CD4-positive, CD25-positive, alpha-beta regulatory T cell (primary cell): ENCODE results near the gene ZBTB5. TPM values are rescaled to one million over a fixed set of nuclear protein-coding genes. Genes with fewer than 3 reads are reported as not detected.
A peak's percentile ranks its signal among the peaks of the same experiment; 100 is the strongest.

Source experiments
- ATAC-seq, 2 donors: fragments of 150-1000 bp; cut with Tn5 transposase; one replicate each; pipeline ENCODE4 v1.10.0; 2021; ENCODE audit warnings: low read depth in 2 of 2, moderate number of reproducible peaks in 2 of 2, moderate library complexity in 1 of 2
- DNase-seq, 3 donors: peaks; one replicate each; pipeline versions ENCODE4 v3.0.0 to v3.0.0-alpha.2; 2012 to 2022; ENCODE audit warnings: mixed read lengths in 1 of 3
- H3K27ac ChIP-seq: one replicate; pipeline ENCODE4 v1.7.0; 2013; ENCODE audit warnings: mild to moderate bottlenecking, low read length; ENCODE audit not compliant: insufficient read depth, poor library complexity, severe bottlenecking
- H3K27me3 ChIP-seq: one replicate; pipeline ENCODE4 v1.7.0; 2013; ENCODE audit warnings: low read length; ENCODE audit not compliant: control insufficient read depth, insufficient read depth
- H3K36me3 ChIP-seq: one replicate; pipeline ENCODE4 v1.7.0; 2013; ENCODE audit warnings: mild to moderate bottlenecking, low read length, moderate library complexity; ENCODE audit not compliant: control insufficient read depth, insufficient read depth
- H3K4me1 ChIP-seq: 2 replicates; pipeline ENCODE4 v1.7.0; 2013; ENCODE audit warnings: mild to moderate bottlenecking, low read length; ENCODE audit not compliant: insufficient read depth, control insufficient read depth, poor library complexity, severe bottlenecking
- H3K4me3 ChIP-seq: one replicate; pipeline ENCODE4 v1.7.0; 2013; ENCODE audit warnings: low read depth, mild to moderate bottlenecking, low read length, moderate library complexity
- H3K9me3 ChIP-seq, 2 experiments: 1 replicate in 1 of 2; 2 replicates in 1 of 2; pipeline ENCODE4 v1.7.0; 2013; ENCODE audit warnings: low read length in 2 of 2, mild to moderate bottlenecking in 1 of 2, moderate library complexity in 1 of 2; ENCODE audit not compliant: control insufficient read depth in 2 of 2
- H3K27ac Mint-ChIP-seq, 3 donors: one replicate each; pipeline ENCODE4 v1.8.0; 2020 to 2022; ENCODE audit warnings: mild to moderate bottlenecking in 3 of 3, mixed read lengths in 3 of 3, moderate library complexity in 2 of 3
- H3K27me3 Mint-ChIP-seq: one replicate; pipeline ENCODE4 v1.8.0; 2022; ENCODE audit warnings: mild to moderate bottlenecking, mixed read lengths
- H3K36me3 Mint-ChIP-seq: one replicate; pipeline ENCODE4 v1.8.0; 2020; ENCODE audit warnings: mixed read lengths
- H3K4me1 Mint-ChIP-seq, 4 donors: one replicate each; pipeline ENCODE4 v1.8.0; 2020 to 2022; ENCODE audit warnings: mixed read lengths in 4 of 4, mild to moderate bottlenecking in 1 of 4
- H3K4me3 Mint-ChIP-seq, 4 donors: one replicate each; pipeline ENCODE4 v1.8.0; 2020 to 2022; ENCODE audit warnings: mild to moderate bottlenecking in 4 of 4, mixed read lengths in 4 of 4, moderate library complexity in 3 of 4
- H3K9me3 Mint-ChIP-seq, 7 donors: one replicate each; pipeline ENCODE4 v1.8.0; 2020 to 2022; ENCODE audit warnings: mixed read lengths in 7 of 7, mild to moderate bottlenecking in 3 of 7, moderate library complexity in 2 of 7
- polyA plus RNA-seq, 4 donors: library from polyadenylated mRNA; unstranded; fragments of 300-500 nt; fragmentation: Illumina TruSeq; gene quantifications; one replicate each; pipeline ENCODE4 v1.2.3, GENCODE V29; 2021
- total RNA-seq: library from RNA; stranded (reverse); gene quantifications from one replicate; pipeline ENCODE4 v1.2.3, GENCODE V29; 2022

Gene ZBTB5
- total and polyA plus RNA-seq, 5 donors from 2014 or later = 0.22 to 13.5 (median 1.5) TPM

DNA sequence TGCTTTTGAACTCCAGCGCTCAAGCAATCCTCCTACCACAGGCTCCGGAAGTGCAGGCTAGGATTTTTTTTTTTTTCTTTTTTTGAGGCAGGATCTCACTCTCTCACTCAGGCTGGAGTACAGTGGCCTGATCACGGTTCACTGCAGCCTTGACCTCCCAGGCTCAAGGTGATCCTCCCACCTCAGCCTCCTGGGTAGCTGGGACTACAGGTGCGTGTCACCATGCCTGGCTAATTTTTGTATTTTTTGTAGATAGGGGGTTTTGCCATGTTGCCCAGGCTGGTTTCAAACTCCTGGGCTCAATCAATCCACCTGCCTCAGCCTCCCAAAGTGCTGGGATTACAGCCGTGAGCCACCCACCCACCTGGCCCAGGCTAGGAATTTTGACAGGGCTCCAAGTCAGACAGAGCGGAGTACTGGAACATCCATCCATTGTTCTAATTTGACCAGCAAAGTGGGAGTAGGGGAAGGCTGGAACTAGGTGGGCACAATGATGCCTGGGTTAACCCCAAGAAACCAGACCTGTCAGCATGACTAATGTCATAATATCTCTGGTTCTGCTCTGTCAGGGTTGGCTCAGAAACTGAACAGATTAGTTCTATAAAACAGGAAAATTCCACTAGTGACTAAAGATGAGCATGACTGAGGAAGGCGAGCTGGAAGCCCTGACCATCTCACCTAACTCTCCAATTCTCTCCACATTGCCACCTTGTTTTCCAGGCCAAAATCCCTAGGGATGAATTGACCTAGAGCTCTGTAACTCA is 9.2 kb downstream of the ZBTB5 start:
- no peaks in the 10 kb centered on the region for H3K9me3 ChIP-seq
- Mint-ChIP-seq H3K4me3 (no peak overlapping the region), H3K27ac (peak overlapping the region in 2 of 3 donors; percentile 67 to 80), H3K4me1 (peaks cover 25 to 61% (median 37%) of the 10 kb centered on the region in 4 donors), H3K9me3 (no peaks in the 10 kb centered on the region), H3K27me3 (no peaks in the 10 kb centered on the region), H3K36me3 (peaks cover 9% of the 10 kb centered on the region)
- ATAC-seq = no peak
- H3K27ac ChIP-seq = no peak overlapping the region
- H3K4me3 ChIP-seq = no peak overlapping the region
- DNase-seq = no peak
- no peaks in the 10 kb centered on the region for H3K4me1 ChIP-seq
- no peaks in the 10 kb centered on the region for H3K36me3 ChIP-seq
- no peaks in the 10 kb centered on the region for H3K27me3 ChIP-seq

DNA sequence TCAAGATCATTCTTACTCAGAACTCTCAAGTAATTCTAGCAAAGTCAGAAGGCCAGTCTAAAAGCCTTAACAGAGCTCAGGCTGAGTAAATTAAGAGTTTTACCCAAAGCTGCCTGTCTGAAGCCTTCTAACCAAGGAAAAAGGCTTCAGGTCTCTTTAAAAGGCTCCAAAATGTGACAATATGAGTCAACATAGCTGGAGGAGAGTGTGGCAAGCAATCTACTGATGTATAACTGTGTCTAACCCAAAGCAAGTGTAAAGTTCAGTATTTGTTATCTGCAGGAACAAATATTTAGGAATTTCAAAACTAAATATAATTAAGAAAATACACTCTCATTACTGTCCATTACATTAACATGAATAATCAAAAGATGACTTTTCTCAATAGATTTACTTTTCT is 11.0 kb downstream of the ZBTB5 start:
- Mint-ChIP-seq H3K27me3 (no peaks in the 10 kb centered on the region), H3K4me3 (no peak overlapping the region), H3K4me1 (peaks cover 25 to 62% (median 39%) of the 10 kb centered on the region in 4 donors), H3K9me3 (no peaks in the 10 kb centered on the region), H3K36me3 (peaks cover 17% of the 10 kb centered on the region), H3K27ac (peak overlapping the region in 1 of 3 donors; percentile 38)
- Histone ChIP-seq H3K36me3 (peaks cover 4% of the 10 kb centered on the region), H3K27ac (no peak overlapping the region), H3K4me3 (no peak overlapping the region), H3K4me1 (no peaks in the 10 kb centered on the region), H3K9me3 (no peaks in the 10 kb centered on the region), H3K27me3 (no peaks in the 10 kb centered on the region)
- DNase-seq (no peak), ATAC-seq (no peak)

DNA sequence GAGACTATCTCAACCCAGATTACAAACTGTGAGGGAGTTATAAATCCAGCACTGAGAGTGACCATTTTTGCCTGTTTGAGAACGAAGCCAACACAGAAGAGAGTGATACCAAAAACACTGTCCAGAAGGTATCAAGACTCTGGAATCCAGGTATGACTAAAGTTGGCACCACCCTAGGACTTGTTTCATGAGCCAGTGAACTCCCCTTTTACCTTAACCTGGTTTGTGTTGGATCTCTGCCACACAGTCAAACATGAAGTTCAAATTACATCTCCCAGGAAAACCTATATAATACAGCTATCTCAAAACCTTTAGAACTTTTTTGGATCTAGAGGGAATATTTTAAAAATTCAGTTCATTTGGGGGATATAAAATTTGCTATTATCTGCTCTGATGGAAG is 11.4 kb downstream of the ZBTB5 start:
- Histone ChIP-seq H3K27ac (no peak overlapping the region), H3K9me3 (no peaks in the 10 kb centered on the region), H3K27me3 (no peaks in the 10 kb centered on the region), H3K36me3 (peaks cover 4% of the 10 kb centered on the region), H3K4me3 (no peak overlapping the region), H3K4me1 (no peaks in the 10 kb centered on the region)
- H3K9me3 Mint-ChIP-seq = no peaks in the 10 kb centered on the region
- H3K4me1 Mint-ChIP-seq = peaks cover 25 to 62% (median 39%) of the 10 kb centered on the region in 4 donors
- peak overlapping the region in 1 of 3 donors; percentile 38 for H3K27ac Mint-ChIP-seq
- no peak overlapping the region for H3K4me3 Mint-ChIP-seq
- H3K27me3 Mint-ChIP-seq = no peaks in the 10 kb centered on the region
- ATAC-seq = no peak
- peaks cover 17% of the 10 kb centered on the region for H3K36me3 Mint-ChIP-seq
- DNase-seq = no peak

- H3K4me1 Mint-ChIP-seq = peaks cover 19 to 54% (median 34%) of the 10 kb centered on the region in 4 donors
- no peaks in the 10 kb centered on the region for H3K27me3 Mint-ChIP-seq
- Histone ChIP-seq H3K27me3 (no peaks in the 10 kb centered on the region), H3K4me3 (no peak overlapping the region), H3K9me3 (no peaks in the 10 kb centered on the region), H3K36me3 (peaks cover 4% of the 10 kb centered on the region), H3K4me1 (no peaks in the 10 kb centered on the region), H3K27ac (no peak overlapping the region)
- ATAC-seq = no peak
- DNase-seq = no peak
- no peaks in the 10 kb centered on the region for H3K9me3 Mint-ChIP-seq
- H3K27ac Mint-ChIP-seq = peak overlapping the region; percentile 0 to 72 (median 37)
- H3K4me3 Mint-ChIP-seq = no peak overlapping the region
- H3K36me3 Mint-ChIP-seq = peaks cover 21% of the 10 kb centered on the region
These were observed 12.6 kb downstream of the ZBTB5 start for GRCh38 chr9:37452611-37453010.

DNA sequence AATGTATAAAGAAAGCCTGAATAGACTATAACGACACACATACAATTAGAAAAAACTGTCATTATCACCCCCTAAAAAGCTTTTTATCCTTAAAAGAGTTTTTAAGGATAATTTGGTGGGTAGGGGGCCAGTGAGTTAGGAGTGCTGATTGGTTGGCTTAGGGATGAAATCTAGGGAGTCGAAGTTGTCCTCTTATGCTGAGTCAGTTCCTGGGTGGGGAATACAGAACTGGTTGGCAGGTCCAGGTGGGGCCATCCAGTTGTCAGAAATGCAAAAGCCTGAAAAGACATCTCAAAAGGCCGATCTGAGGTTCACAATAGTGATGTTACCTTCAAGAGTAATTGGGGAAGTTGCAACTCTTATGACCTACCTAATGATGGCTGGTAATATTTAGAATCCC is 13.6 kb downstream of the ZBTB5 start:
- Mint-ChIP-seq H3K27ac (no peak overlapping the region), H3K9me3 (no peaks in the 10 kb centered on the region), H3K4me1 (peaks cover 18 to 48% (median 27%) of the 10 kb centered on the region in 4 donors), H3K27me3 (no peaks in the 10 kb centered on the region), H3K4me3 (no peak overlapping the region), H3K36me3 (peaks cover 21% of the 10 kb centered on the region)
- Histone ChIP-seq H3K36me3 (peaks cover 4% of the 10 kb centered on the region), H3K27me3 (no peaks in the 10 kb centered on the region), H3K27ac (no peak overlapping the region), H3K9me3 (no peaks in the 10 kb centered on the region), H3K4me3 (no peak overlapping the region), H3K4me1 (no peaks in the 10 kb centered on the region)
- DNase-seq (no peak), ATAC-seq (no peak)

DNA sequence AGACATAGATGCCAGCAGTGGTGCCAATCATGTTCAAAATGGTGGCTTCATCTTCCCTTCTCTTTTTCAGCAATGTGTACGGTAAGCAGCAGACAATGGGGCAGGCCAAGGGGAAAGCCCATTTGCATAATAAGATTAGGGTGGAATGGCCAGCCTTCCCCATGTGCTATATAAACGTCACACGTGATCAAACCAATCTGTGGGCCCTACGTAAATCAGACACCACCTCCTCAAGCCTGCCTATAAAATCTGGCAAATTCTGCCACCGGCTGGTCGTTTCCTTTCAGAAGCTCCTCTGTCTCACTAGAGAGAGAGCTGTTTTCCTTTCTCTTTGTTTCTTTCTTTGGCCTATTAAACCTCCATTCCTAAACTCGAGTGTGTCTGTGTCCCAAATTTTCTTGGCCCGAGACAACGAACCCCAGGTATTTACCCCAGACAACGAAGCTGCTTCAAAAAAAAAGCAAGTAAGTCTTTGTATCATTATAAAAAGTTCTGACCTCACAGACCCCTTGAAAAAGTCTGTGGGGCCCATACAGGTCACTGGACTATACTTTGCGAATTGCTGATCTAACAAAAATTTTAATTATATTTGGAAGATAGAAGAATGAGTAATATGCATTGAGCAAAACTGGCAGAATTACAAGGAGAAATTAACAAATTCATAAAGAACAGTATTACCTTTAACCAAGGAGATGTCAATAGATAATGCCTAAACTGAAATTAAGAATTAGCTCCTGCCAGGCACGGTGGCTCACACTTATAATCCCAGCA is 15.2 kb downstream of the ZBTB5 start:
- Histone ChIP-seq H3K9me3 (no peaks in the 10 kb centered on the region), H3K36me3 (peaks cover 4% of the 10 kb centered on the region), H3K27me3 (no peaks in the 10 kb centered on the region), H3K27ac (no peak overlapping the region), H3K4me1 (no peaks in the 10 kb centered on the region), H3K4me3 (no peak overlapping the region)
- DNase-seq (no peak), ATAC-seq (no peak)
- Mint-ChIP-seq H3K36me3 (peaks cover 16% of the 10 kb centered on the region), H3K9me3 (no peaks in the 10 kb centered on the region), H3K27ac (no peak overlapping the region), H3K4me1 (peaks cover 16 to 40% (median 24%) of the 10 kb centered on the region in 4 donors), H3K27me3 (no peaks in the 10 kb centered on the region), H3K4me3 (no peak overlapping the region)

DNA sequence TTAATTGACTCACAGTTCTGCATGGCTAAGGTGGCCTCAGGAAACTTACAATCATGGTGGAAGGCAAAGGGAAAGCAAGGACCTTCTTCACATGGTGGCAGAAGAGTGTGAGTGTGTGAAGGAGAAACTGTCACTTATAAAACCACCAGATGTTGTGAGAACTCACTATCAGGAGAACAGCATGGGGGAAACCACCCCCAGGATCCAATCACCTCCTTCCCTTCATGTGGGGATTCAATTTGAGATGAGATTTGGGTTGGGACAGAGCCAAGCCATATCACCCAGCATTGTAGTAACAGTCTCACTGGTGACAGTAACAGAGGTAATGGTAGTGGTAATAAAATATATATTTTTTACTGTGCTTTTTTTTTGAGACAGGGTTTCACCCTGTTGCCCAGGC is 18.1 kb downstream of the ZBTB5 start:
- peaks cover 7% of the 10 kb centered on the region for H3K36me3 ChIP-seq
- ATAC-seq (no peak), DNase-seq (no peak)
- H3K9me3 Mint-ChIP-seq = no peaks in the 10 kb centered on the region
- no peaks in the 10 kb centered on the region for H3K4me1 ChIP-seq
- H3K4me1 Mint-ChIP-seq = peaks cover 5 to 19% (median 10%) of the 10 kb centered on the region in 4 donors
- H3K27me3 Mint-ChIP-seq = no peaks in the 10 kb centered on the region
- H3K9me3 ChIP-seq = no peaks in the 10 kb centered on the region
- no peak overlapping the region for H3K27ac ChIP-seq
- H3K4me3 ChIP-seq = no peak overlapping the region
- H3K36me3 Mint-ChIP-seq = peaks cover 15% of the 10 kb centered on the region
- H3K27ac Mint-ChIP-seq = peak overlapping the region in 1 of 3 donors; percentile 57
- no peaks in the 10 kb centered on the region for H3K27me3 ChIP-seq
- no peak overlapping the region for H3K4me3 Mint-ChIP-seq
